HCT116 (cell line): ENCODE measurements around the gene LRRC15. TPM values are rescaled to one million over a fixed set of nuclear protein-coding genes. Genes with fewer than 3 reads are reported as not detected.

Experiments used
- ATAC-seq: fragments of 200-7000 bp; cut with Tn5 transposase; 2 replicates; pipeline ENCODE4 v1.9.1; 2020; ENCODE audit warnings: mild to moderate bottlenecking, moderate library complexity
- BruUV-seq: library from RNA; stranded (reverse); fragments of 400-500 nt; replicated peaks from 2 replicates; lab custom pipeline; 2021; lab: Mats Ljungman, UMichigan
- CTCF ChIA-PET: fragments of 300-600 bp; sonication (Branson Sonifier 250); formaldehyde crosslinking; loops from one replicate; lab custom pipeline; 2021; ENCODE audit warnings: antibody characterized with exemption; lab: Charles Lee
- POLR2A ChIA-PET: fragments of 300-600, 350-600 bp; sonication (Branson Sonifier 250); formaldehyde crosslinking; loops from one replicate; lab custom pipeline; 2021; ENCODE audit warnings: antibody characterized with exemption; lab: Charles Lee
- RAD21 ChIA-PET, 2 experiments: fragments of 300-600 bp; sonication (Branson Sonifier 250); formaldehyde crosslinking; loops; one replicate each; lab custom pipeline; 2023; ENCODE audit warnings: low total read pairs in 2 of 2; ENCODE audit not compliant: uncharacterized antibody in 2 of 2, unreplicated experiment in 2 of 2, low non-redundant PET in 1 of 2; lab: Charles Lee
- DNase-seq: peaks from one replicate; pipeline ENCODE4 v3.0.0-alpha.2; 2010; ENCODE audit warnings: low read depth, low spot score
- H2AFZ ChIP-seq: fragments of 200-600 bp; shearing (Covaris generic), sonication (generic); 2 replicates; pipeline ENCODE4 v1.6.1; 2017; ENCODE audit warnings: low read depth, mixed run types, mixed read lengths, antibody characterized with exemption, low read length; ENCODE audit not compliant: poor library complexity, severe bottlenecking
- H3K27ac ChIP-seq: 2 replicates; pipeline ENCODE4 v1.5.1; 2012; ENCODE audit warnings: low read depth, low read length
- H3K27me3 ChIP-seq: fragments of 200-600 bp; sonication (generic); 2 replicates; pipeline ENCODE4 v1.6.1; 2016; ENCODE audit warnings: mixed run types, low read length, mixed read lengths; ENCODE audit not compliant: insufficient read depth
- H3K36me3 ChIP-seq, 2 experiments: fragments of 200-500 bp in 1 of 2; fragments of 200-600 bp in 1 of 2; sonication (Bioruptor generic) in 1 of 2; sonication (generic) in 1 of 2; 2 replicates each; pipeline versions ENCODE4 v1.5.1 to v1.6.1; 2014 to 2016; ENCODE audit warnings: low read length in 2 of 2, inconsistent platforms in 1 of 2, mixed read lengths in 1 of 2, mixed run types in 1 of 2; ENCODE audit not compliant: insufficient read depth in 2 of 2, control insufficient read depth in 1 of 2
- H3K4me1 ChIP-seq, 2 experiments: fragments of 200-600 bp in 1 of 2; sonication (generic) in 1 of 2; 2 replicates each; pipeline versions ENCODE4 v1.5.1 to v1.6.1; 2012 to 2017; ENCODE audit warnings: low read length in 2 of 2, inconsistent platforms in 1 of 2, mild to moderate bottlenecking in 1 of 2, mixed read lengths in 1 of 2, mixed run types in 1 of 2, moderate library complexity in 1 of 2; ENCODE audit not compliant: insufficient read depth in 2 of 2, control insufficient read depth in 1 of 2
- H3K4me2 ChIP-seq: fragments of 200-600 bp; sonication (generic); 2 replicates; pipeline ENCODE4 v1.6.1; 2017; ENCODE audit warnings: mixed run types, low read length, mixed read lengths
- H3K4me3 ChIP-seq, 2 experiments: fragments of 200-600 bp in 1 of 2; sonication (generic) in 1 of 2; replicated peaks in 1 of 2; 2 replicates each; pipeline ENCODE4 v1.5.1; 2011 to 2016; ENCODE audit warnings: low read length in 2 of 2, control low read depth in 1 of 2, low read depth in 1 of 2, mild to moderate bottlenecking in 1 of 2, mixed read lengths in 1 of 2, mixed run types in 1 of 2
- H3K79me2 ChIP-seq: fragments of 200-600 bp; sonication (generic); 2 replicates; pipeline ENCODE4 v1.6.1; 2017; ENCODE audit warnings: mild to moderate bottlenecking, mixed run types, low read length, moderate library complexity, mixed read lengths; ENCODE audit not compliant: insufficient read depth
- H3K9ac ChIP-seq: fragments of 200-600 bp; sonication (generic); 2 replicates; pipeline ENCODE4 v1.6.1; 2016; ENCODE audit warnings: low read length, mixed read lengths
- H3K9me2 ChIP-seq: fragments of 200-600 bp; sonication (generic), shearing (Covaris generic); 2 replicates; pipeline ENCODE4 v1.6.1; 2017; ENCODE audit warnings: mixed run types, mild to moderate bottlenecking, moderate library complexity; ENCODE audit not compliant: insufficient read depth
- H3K9me3 ChIP-seq, 2 experiments: fragments of 200-500 bp in 1 of 2; fragments of 200-600 bp in 1 of 2; sonication (Bioruptor generic) in 1 of 2; sonication (generic) in 1 of 2; 2 replicates each; pipeline ENCODE4 v1.6.1; 2014 to 2017; ENCODE audit warnings: low read length in 2 of 2, mixed read lengths in 2 of 2, inconsistent platforms in 1 of 2, low read depth in 1 of 2, mild to moderate bottlenecking in 1 of 2, mixed run types in 1 of 2, moderate library complexity in 1 of 2; ENCODE audit not compliant: control insufficient read depth in 1 of 2, insufficient read depth in 1 of 2
- H4K20me1 ChIP-seq: fragments of 200-600 bp; sonication (generic), shearing (Covaris generic); 2 replicates; pipeline ENCODE4 v1.6.1; 2017; ENCODE audit warnings: mixed run types, mild to moderate bottlenecking, moderate library complexity; ENCODE audit not compliant: insufficient read depth
- ATF3 ChIP-seq: IDR thresholded peaks from 2 replicates; pipeline ENCODE4 v1.6.1; 2012
- CBX3 ChIP-seq: IDR thresholded peaks from 2 replicates; pipeline ENCODE4 v1.6.1; 2012; ENCODE audit warnings: low read depth
- CEBPB ChIP-seq: IDR thresholded peaks from 2 replicates; pipeline ENCODE4 v1.6.1; 2012; ENCODE audit warnings: low read depth
- CTCF ChIP-seq, 3 experiments: fragments of 200-600 bp in 1 of 3; sonication (generic) in 1 of 3; IDR thresholded peaks in 2 of 3; conservative IDR thresholded peaks in 1 of 3; 2 replicates each; pipeline ENCODE4 v1.5.1; 2012 to 2017; ENCODE audit warnings: low read depth in 2 of 3, low read length in 2 of 3, antibody characterized with exemption in 1 of 3, borderline replicate concordance in 1 of 3, control low read depth in 1 of 3, mild to moderate bottlenecking in 1 of 3, mixed read lengths in 1 of 3, mixed run types in 1 of 3, moderate library complexity in 1 of 3; ENCODE audit not compliant: insufficient read depth in 1 of 3
- EZH2 ChIP-seq: fragments of 200-600 bp; sonication (generic); IDR thresholded peaks from 2 replicates; pipeline ENCODE4 v1.6.1; 2017; ENCODE audit warnings: antibody characterized with exemption, mixed run types
- EZH2phosphoT487 ChIP-seq: fragments of 200-600 bp; IDR thresholded peaks from 2 replicates; pipeline ENCODE4 v1.6.1; 2018; ENCODE audit warnings: antibody characterized with exemption, borderline replicate concordance
- JUND ChIP-seq: IDR thresholded peaks from 2 replicates; pipeline ENCODE4 v1.6.1; 2012
- MAX ChIP-seq: IDR thresholded peaks from 2 replicates; pipeline ENCODE4 v1.6.1; 2012
- POLR2A ChIP-seq: IDR thresholded peaks from 2 replicates; pipeline ENCODE4 v1.7.0; 2011; ENCODE audit warnings: borderline replicate concordance; ENCODE audit not compliant: insufficient read depth, insufficient read length; ENCODE audit errors: extremely low read depth
- POLR2AphosphoS5 ChIP-seq: IDR thresholded peaks from 2 replicates; pipeline ENCODE4 v1.6.1; 2011; ENCODE audit warnings: mild to moderate bottlenecking, low read depth, low read length, moderate library complexity
- RAD21 ChIP-seq: IDR thresholded peaks from 2 replicates; pipeline ENCODE4 v1.6.1; 2012; ENCODE audit warnings: low read depth, mild to moderate bottlenecking
- REST ChIP-seq: IDR thresholded peaks from 2 replicates; pipeline ENCODE4 v1.6.1; 2012; ENCODE audit warnings: low read depth
- SIN3A ChIP-seq: IDR thresholded peaks from 2 replicates; pipeline ENCODE4 v1.6.1; 2012; ENCODE audit warnings: low read depth
- SP1 ChIP-seq: IDR thresholded peaks from 2 replicates; pipeline ENCODE4 v1.6.1; 2012; ENCODE audit warnings: low read depth
- TCF7L2 ChIP-seq: IDR thresholded peaks from 2 replicates; pipeline ENCODE4 v1.7.0; 2011; ENCODE audit warnings: borderline replicate concordance, inconsistent platforms; ENCODE audit not compliant: insufficient read depth, insufficient read length; ENCODE audit errors: extremely low read depth
- YY1 ChIP-seq: IDR thresholded peaks from 2 replicates; pipeline ENCODE4 v1.6.1; 2011; ENCODE audit warnings: low read length, low read depth, moderate library complexity, mild to moderate bottlenecking; ENCODE audit not compliant: insufficient replicate concordance; ENCODE audit errors: extremely low read depth
- ZBTB33 ChIP-seq: IDR thresholded peaks from 2 replicates; pipeline ENCODE4 v1.6.1; 2011; ENCODE audit warnings: mild to moderate bottlenecking, low read length, moderate library complexity; ENCODE audit not compliant: insufficient replicate concordance; ENCODE audit errors: extremely low read depth
- ZFX ChIP-seq: fragments of 450-650 bp; IDR thresholded peaks from 2 replicates; pipeline ENCODE4 v1.6.1; 2017
- ZNF274 ChIP-seq: fragments of 200-500 bp; sonication (Bioruptor generic); IDR thresholded peaks from 2 replicates; pipeline ENCODE4 v1.6.1; 2014; ENCODE audit warnings: mild to moderate bottlenecking, low read depth, low read length, inconsistent platforms
- intact Hi-C: fragments of 100-400 bp; cut with micrococcal nuclease; formaldehyde crosslinking; loops from 2 replicates; pipeline ENCODE4 v1.10.0; 2022
- total RNA-seq: library from RNA; stranded (reverse); gene quantifications from one replicate; pipeline ENCODE4 v1.2.1, GENCODE V29; 2021; ENCODE audit not compliant: unreplicated experiment

LRRC15 gene
- total RNA-seq, 1 experiment from 2014 or later, result not detected

- TF ChIP-seq YY1 (no peak), RAD21 (no peak), ATF3 (no peak), SIN3A (no peak), CTCF (IDR thresholded peaks at IDR 0.05 in 2 of 3, conservative IDR thresholded peaks at IDR 0.05 in 1 of 3; ENCODE audit: borderline replicate concordance in 1 of 3, insufficient read depth in 1 of 3, low read depth in 2 of 3, low read length in 2 of 3) (no peak), REST (no peak), JUND (no peak), CEBPB (no peak), ZNF274 (no peak), EZH2phosphoT487 (no peak), SP1 (no peak), EZH2 (no peak), ZFX (no peak), ZBTB33 (no peak), POLR2AphosphoS5 (no peak; the same call in 1 of the 2 replicates), MAX (no peak), CBX3 (no peak), POLR2A (no peak), TCF7L2 (no peak)
- no peaks in the 10 kb centered on the region for H3K9me3 ChIP-seq
- H3K9ac ChIP-seq, result no peak overlapping the region
- H3K4me3 ChIP-seq, result no peak overlapping the region
- H4K20me1 ChIP-seq, result no peaks in the 10 kb centered on the region
- peak overlapping the region; percentile 15; the same call in 1 of the 2 replicates for H3K4me2 ChIP-seq
- no peak overlapping the region for H2AFZ ChIP-seq
- no peaks in the 10 kb centered on the region for H3K36me3 ChIP-seq
- no peak for ATAC-seq
- ChIA-PET RAD21 (no interaction called here), CTCF (no interaction called here), POLR2A (no interaction called here)
- H3K4me1 ChIP-seq, result peaks cover 40 to 83% of the 10 kb centered on the region in 2 experiments
- H3K27ac ChIP-seq, result no peak overlapping the region
- no peak for DNase-seq
- H3K79me2 ChIP-seq, result peaks cover 18% of the 10 kb centered on the region; the same call in 1 of the 2 replicates
- BruUV-seq, result no TSS peak
- H3K9me2 ChIP-seq, result no peaks in the 10 kb centered on the region
- intact Hi-C loops, result loop anchor here (5.0 kb wide), 4 partner anchors 231 to 726 kb away; partner anchors contain the start of gene OPA1
- no peaks in the 10 kb centered on the region for H3K27me3 ChIP-seq
These were observed 50.9 kb downstream of the LRRC15 start for GRCh38 chr3:194318511-194319161.
